Activated T-helper 17 cell treated with anti-CD3 and anti-CD28 coated beads, Interleukin-2, amount 50 U/mL, for 72 hours (primary cell): ENCODE measurements around the gene DNAJC5G. TPM values are rescaled to one million over a fixed set of nuclear protein-coding genes. Genes with fewer than 3 reads are reported as not detected.

Experiments
- ATAC-seq: fragments of 150-1000 bp; cut with Tn5 transposase; replicated peaks from 2 replicates; pipeline ENCODE4 v1.10.0; 2021; ENCODE audit warnings: mild to moderate bottlenecking, moderate library complexity
- H3K27ac Mint-ChIP-seq: one replicate; pipeline ENCODE4 v1.8.0; 2022; ENCODE audit warnings: mixed read lengths
- H3K27me3 Mint-ChIP-seq: one replicate; pipeline ENCODE4 v1.8.0; 2022; ENCODE audit warnings: mixed read lengths
- H3K36me3 Mint-ChIP-seq: one replicate; pipeline ENCODE4 v1.8.0; 2022; ENCODE audit warnings: low read depth, mild to moderate bottlenecking, mixed read lengths
- H3K4me1 Mint-ChIP-seq: one replicate; pipeline ENCODE4 v1.8.0; 2022; ENCODE audit warnings: mixed read lengths
- H3K4me3 Mint-ChIP-seq: one replicate; pipeline ENCODE4 v1.8.0; 2022; ENCODE audit warnings: mild to moderate bottlenecking, mixed read lengths
- H3K9me3 Mint-ChIP-seq: one replicate; pipeline ENCODE4 v1.8.0; 2022; ENCODE audit warnings: mixed read lengths
- total RNA-seq, 2 donors: library from RNA; stranded (reverse); gene quantifications; one replicate each; pipeline ENCODE4 v1.2.3, GENCODE V29; 2022

Gene DNAJC5G
- total RNA-seq, 2 donors from 2014 or later: not detected

- Mint-ChIP-seq H3K27ac (no peak overlapping the region), H3K9me3 (no peaks in the 10 kb centered on the region), H3K27me3 (peaks cover 5% of the 10 kb centered on the region), H3K4me3 (no peak overlapping the region), H3K4me1 (no peaks in the 10 kb centered on the region), H3K36me3 (peaks cover 38% of the 10 kb centered on the region)
- no peak for ATAC-seq
Measured at GRCh38 chr2:27245626-27246025, 29.6 kb upstream of the DNAJC5G start.

GRCh38 chr2:27247893-27248292 lies 27.3 kb upstream of the DNAJC5G start:
- H3K4me3 Mint-ChIP-seq: no peak overlapping the region
- H3K36me3 Mint-ChIP-seq: peaks cover 15% of the 10 kb centered on the region
- no peaks in the 10 kb centered on the region for H3K4me1 Mint-ChIP-seq
- no peak for ATAC-seq
- no peaks in the 10 kb centered on the region for H3K9me3 Mint-ChIP-seq
- H3K27me3 Mint-ChIP-seq: peaks cover 12% of the 10 kb centered on the region
- no peak overlapping the region for H3K27ac Mint-ChIP-seq

- no peaks in the 10 kb centered on the region for H3K9me3 Mint-ChIP-seq
- peaks cover 1% of the 10 kb centered on the region for H3K36me3 Mint-ChIP-seq
- peak overlapping the region; percentile 17 for H3K27ac Mint-ChIP-seq
- ATAC-seq: no peak
- H3K4me3 Mint-ChIP-seq: no peak overlapping the region
- H3K4me1 Mint-ChIP-seq: no peaks in the 10 kb centered on the region
- peaks cover 13% of the 10 kb centered on the region for H3K27me3 Mint-ChIP-seq
Measured at GRCh38 chr2:27249159-27249890, 25.9 kb upstream of the DNAJC5G start.

- Mint-ChIP-seq H3K27ac (no peak overlapping the region), H3K4me3 (no peak overlapping the region), H3K4me1 (no peaks in the 10 kb centered on the region), H3K36me3 (no peaks in the 10 kb centered on the region), H3K27me3 (peaks cover 20% of the 10 kb centered on the region), H3K9me3 (no peaks in the 10 kb centered on the region)
- peak; percentile 83 for ATAC-seq
Measured at GRCh38 chr2:27249891-27250651, 25.2 kb upstream of the DNAJC5G start.

GRCh38 chr2:27250652-27251379 lies 24.4 kb upstream of the DNAJC5G start:
- Mint-ChIP-seq H3K27ac (no peak overlapping the region), H3K4me1 (no peaks in the 10 kb centered on the region), H3K36me3 (no peaks in the 10 kb centered on the region), H3K4me3 (no peak overlapping the region), H3K9me3 (no peaks in the 10 kb centered on the region), H3K27me3 (peaks cover 27% of the 10 kb centered on the region)
- no peak for ATAC-seq

- H3K4me3 Mint-ChIP-seq: no peak overlapping the region
- peaks cover 36% of the 10 kb centered on the region for H3K27me3 Mint-ChIP-seq
Measured at GRCh38 chr2:27251766-27252165, 23.5 kb upstream of the DNAJC5G start.

GRCh38 chr2:27255187-27255586 lies 20.0 kb upstream of the DNAJC5G start:
- Mint-ChIP-seq H3K27ac (no peak overlapping the region), H3K4me1 (no peaks in the 10 kb centered on the region), H3K4me3 (no peak overlapping the region), H3K27me3 (peaks cover 55% of the 10 kb centered on the region), H3K36me3 (no peaks in the 10 kb centered on the region), H3K9me3 (no peaks in the 10 kb centered on the region)
- ATAC-seq: no peak

More at GRCh38 chr2:27251766-27252165, 23.5 kb upstream of the DNAJC5G start:
- Mint-ChIP-seq H3K4me1 (no peaks in the 10 kb centered on the region), H3K27ac (no peak overlapping the region), H3K36me3 (no peaks in the 10 kb centered on the region), H3K9me3 (no peaks in the 10 kb centered on the region)
- ATAC-seq: no peak

GRCh38 chr2:27255660-27256059 lies 19.6 kb upstream of the DNAJC5G start:
- Mint-ChIP-seq H3K27me3 (peaks cover 59% of the 10 kb centered on the region), H3K27ac (no peak overlapping the region), H3K9me3 (no peaks in the 10 kb centered on the region)

GRCh38 chr2:27256855-27257454 lies 18.3 kb upstream of the DNAJC5G start:
- Mint-ChIP-seq H3K36me3 (no peaks in the 10 kb centered on the region), H3K4me1 (peaks cover 4% of the 10 kb centered on the region), H3K9me3 (no peaks in the 10 kb centered on the region), H3K27ac (no peak overlapping the region), H3K4me3 (no peak overlapping the region), H3K27me3 (peaks cover 63% of the 10 kb centered on the region)
- no peak for ATAC-seq

More at GRCh38 chr2:27255660-27256059, 19.6 kb upstream of the DNAJC5G start:
- Mint-ChIP-seq H3K36me3 (no peaks in the 10 kb centered on the region), H3K4me3 (no peak overlapping the region), H3K4me1 (peaks cover under 1% of the 10 kb centered on the region)
- no peak for ATAC-seq

- Mint-ChIP-seq H3K36me3 (peaks cover under 1% of the 10 kb centered on the region), H3K4me1 (peaks cover 5% of the 10 kb centered on the region), H3K27me3 (peaks cover 63% of the 10 kb centered on the region), H3K4me3 (no peak overlapping the region), H3K9me3 (no peaks in the 10 kb centered on the region), H3K27ac (no peak overlapping the region)
- ATAC-seq: no peak
Measured at GRCh38 chr2:27258051-27258450, 17.2 kb upstream of the DNAJC5G start.

GRCh38 chr2:27261241-27261925 lies 13.8 kb upstream of the DNAJC5G start:
- peaks cover 7% of the 10 kb centered on the region for H3K36me3 Mint-ChIP-seq
- H3K4me3 Mint-ChIP-seq: peak overlapping the region; percentile 64
- no peaks in the 10 kb centered on the region for H3K9me3 Mint-ChIP-seq
- peaks cover 15% of the 10 kb centered on the region for H3K4me1 Mint-ChIP-seq
- H3K27ac Mint-ChIP-seq: no peak overlapping the region
- no peak for ATAC-seq
- H3K27me3 Mint-ChIP-seq: peaks cover 61% of the 10 kb centered on the region

- no peak for ATAC-seq
- Mint-ChIP-seq H3K9me3 (no peaks in the 10 kb centered on the region), H3K4me1 (peaks cover 15% of the 10 kb centered on the region), H3K4me3 (peak overlapping the region; percentile 64), H3K27me3 (peaks cover 56% of the 10 kb centered on the region), H3K27ac (no peak overlapping the region), H3K36me3 (peaks cover 7% of the 10 kb centered on the region)
Measured at GRCh38 chr2:27261926-27262298, 13.3 kb upstream of the DNAJC5G start.

GRCh38 chr2:27262379-27263286 lies 12.6 kb upstream of the DNAJC5G start, which contains the start of gene SLC30A3:
TSS of gene SLC30A3 (minus strand) at chr2:27263047. CDS start at chr2:27262906, 141 bp downstream.
- H3K4me3 Mint-ChIP-seq: peak within 1 kb of the TSS; percentile 64
- H3K27me3 Mint-ChIP-seq: peaks cover 50% of the 10 kb centered on the region
- ATAC-seq: peak; percentile 77
- peaks cover 7% of the 10 kb centered on the region for H3K36me3 Mint-ChIP-seq
- H3K4me1 Mint-ChIP-seq: peaks cover 15% of the 10 kb centered on the region
- no peak within 1 kb of the TSS for H3K27ac Mint-ChIP-seq
- no peaks in the 10 kb centered on the region for H3K9me3 Mint-ChIP-seq
